CD4-positive, alpha-beta T cell treated with Interleukin-1 beta for 1 hour (primary cell): ENCODE measurements around the gene SH2D1B.
"Not testable (repeated sequence)": the region's sequence is repeated elsewhere in the genome, so short reads cannot be mapped to it uniquely, and the experiment has no call there.

Experiments used
- DNase-seq, 2 donors: peaks; one replicate each; pipeline ENCODE4 v3.0.0-alpha.2; 2020 to 2022

Gene SH2D1B

DNA sequence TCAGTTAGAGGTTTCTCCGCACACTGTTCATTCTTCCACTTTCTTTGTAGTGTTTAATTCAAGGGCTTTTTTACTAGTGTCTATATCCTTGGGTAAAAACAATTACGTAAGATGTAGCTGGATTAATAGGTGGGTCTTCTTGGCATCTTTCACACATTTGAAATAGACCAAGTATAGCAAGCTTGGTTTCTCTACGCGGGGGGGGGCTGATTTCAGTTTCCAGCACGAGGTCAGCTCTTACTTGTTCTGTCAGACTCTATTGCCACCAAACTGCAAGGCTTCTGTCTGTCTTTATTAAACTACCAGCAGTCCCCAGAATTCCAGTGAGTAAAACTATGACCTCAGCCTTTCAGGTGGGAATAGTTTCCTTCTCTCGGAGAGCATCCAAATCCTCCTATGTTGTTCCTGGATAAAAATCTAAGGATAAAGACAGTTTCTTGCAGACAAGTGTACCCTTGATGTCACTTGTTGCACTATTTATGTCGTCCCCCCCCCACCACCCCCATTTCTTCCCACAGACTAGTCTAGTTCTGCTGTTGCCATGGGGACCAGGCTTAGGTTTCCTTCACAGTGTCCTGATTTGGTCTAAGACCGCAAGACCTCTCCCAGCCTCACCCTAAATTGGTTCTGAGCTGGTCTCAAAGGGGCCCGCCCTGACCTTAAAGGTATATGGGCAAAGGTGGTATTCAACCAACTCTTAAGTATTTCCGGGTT, 52.3 kb downstream of the SH2D1B start:
- no peak for DNase-seq

DNA sequence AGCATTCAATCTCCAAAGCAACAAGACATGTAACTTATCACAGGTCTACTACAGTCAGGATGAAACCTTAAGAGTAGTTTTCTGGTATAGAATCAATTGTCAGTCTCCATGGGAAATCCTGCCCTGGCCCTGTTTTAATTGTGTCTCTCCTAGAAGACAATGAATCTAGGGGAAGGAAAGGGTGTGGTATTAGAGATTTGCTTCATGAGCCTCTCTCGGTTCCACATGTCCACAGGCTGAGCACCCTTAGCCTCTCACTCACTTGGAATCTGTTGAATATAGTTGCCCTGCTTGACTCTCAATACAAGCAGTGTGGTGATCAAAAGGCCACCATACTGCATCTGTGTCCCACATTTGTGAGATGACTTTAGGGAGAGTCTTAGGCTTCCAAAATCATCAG, 53.0 kb downstream of the SH2D1B start:
- DNase-seq: no peak

DNA sequence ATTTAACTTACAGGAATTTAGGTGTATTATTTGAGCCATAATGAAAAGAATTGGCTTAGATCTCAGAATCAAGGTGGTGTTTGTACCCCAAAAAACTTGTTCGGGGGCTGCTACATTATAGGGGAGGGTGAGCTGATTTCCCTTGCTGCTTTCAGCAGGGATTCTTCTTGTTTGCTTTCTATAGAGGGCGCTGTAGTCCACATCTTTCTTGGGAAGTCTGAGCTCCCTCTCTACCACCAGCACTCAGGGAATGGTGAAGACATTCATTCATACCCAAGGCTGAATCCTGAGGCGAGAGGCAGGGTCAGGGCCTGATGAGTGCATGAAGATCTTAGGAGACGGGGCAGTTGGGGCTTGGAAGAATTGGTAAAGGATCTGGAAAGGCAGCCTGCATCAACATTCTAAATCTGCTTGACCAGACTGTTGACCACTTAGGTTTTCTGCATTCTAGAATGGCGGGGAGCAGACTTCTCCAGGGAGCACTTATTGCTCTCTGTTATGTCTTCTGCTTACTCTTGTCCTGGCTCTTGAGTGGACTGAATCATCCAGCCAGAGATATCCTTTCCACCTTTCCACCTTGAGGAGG, 54.2 kb downstream of the SH2D1B start:
- peak in 1 of 2 donors; percentile 17 for DNase-seq

DNA sequence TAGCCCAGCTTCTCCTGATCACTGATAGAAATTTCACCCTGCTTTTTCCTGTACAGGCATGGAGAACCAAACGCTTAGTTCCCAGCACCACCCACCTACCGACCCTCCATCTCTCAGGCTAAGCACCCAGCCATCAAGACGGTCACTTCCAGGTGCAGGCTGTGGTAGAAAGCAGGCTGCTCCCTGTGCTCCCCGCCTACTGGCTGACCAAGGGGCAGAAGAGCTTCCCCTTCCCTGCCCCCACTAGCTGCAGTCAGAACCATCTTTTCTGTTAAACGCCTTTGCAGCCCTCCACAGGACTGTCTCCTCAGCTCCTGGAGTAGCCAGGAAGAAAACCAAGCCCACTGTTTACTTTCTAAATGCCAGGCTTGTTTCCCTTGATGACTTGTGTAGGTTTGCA, 58.2 kb downstream of the SH2D1B start:
- DNase-seq: no peak

DNA sequence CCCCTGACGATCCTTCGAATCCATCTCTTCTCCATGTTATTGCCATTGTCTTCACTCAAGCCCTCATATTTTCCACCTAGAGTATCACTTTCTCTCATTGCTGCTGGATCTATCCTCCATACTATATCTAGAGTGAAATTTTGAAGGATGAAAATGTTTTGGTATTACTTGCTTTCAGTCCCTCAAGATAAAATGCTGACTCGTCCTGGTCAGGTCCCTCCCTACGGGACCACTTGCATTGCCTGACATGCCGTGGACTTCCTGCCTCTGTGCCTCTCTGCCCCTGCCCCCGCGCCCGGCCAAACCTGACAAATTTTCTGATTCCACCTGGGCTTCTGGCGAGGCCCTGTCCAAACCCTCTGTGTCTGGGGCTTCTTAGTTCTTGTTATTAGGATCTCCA, 58.9 kb downstream of the SH2D1B start:
- DNase-seq: no peak

DNA sequence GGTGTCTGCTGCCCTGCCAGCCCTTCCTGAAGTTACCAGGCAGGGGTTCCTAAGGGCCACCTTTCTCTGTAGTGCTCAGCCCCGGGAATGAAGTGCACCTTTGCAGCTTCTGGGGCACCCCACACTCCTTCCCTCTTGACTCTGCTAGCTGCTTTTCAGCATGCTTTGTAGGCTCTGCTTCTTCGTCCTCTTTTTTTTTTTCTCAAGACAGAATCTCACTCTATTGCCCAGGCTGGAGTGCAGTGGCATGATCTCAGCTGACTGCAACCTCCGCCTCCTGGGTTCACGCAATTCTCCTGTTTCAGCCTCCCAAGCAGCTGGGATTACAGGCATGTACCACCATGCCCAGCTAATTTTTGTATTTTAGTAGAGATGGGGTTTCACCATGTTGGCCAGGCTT, 60.1 kb downstream of the SH2D1B start:
- not testable (repeated sequence) for DNase-seq

DNA sequence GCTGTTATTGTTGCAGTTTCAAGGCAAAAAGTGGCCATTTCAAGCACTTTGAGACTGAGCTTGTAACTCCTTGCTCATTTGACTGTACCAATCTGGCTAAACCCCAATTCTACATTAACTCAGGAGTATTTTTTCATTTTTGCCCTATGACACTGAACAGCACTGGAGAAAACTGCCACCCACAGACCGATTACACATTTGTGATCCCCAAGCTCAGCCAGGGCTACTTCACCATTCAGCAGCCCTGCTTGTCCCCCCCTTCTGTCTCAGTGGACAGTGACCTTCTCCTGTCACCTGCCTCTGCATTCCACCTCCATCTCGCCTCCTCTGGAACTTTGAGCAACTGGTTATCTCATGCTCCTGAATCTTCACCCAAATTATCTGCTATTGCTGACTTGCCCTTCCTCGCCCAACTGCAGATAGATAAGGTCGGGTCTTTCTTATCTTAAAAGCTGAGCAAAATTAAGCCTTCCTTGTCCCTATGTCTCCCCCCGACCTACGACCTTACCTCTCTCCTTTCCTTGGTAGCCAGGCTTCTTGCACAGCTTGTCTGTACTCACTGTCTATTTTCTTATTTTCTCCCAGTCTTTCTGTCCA, 60.6 kb downstream of the SH2D1B start:
- DNase-seq: no peak

DNA sequence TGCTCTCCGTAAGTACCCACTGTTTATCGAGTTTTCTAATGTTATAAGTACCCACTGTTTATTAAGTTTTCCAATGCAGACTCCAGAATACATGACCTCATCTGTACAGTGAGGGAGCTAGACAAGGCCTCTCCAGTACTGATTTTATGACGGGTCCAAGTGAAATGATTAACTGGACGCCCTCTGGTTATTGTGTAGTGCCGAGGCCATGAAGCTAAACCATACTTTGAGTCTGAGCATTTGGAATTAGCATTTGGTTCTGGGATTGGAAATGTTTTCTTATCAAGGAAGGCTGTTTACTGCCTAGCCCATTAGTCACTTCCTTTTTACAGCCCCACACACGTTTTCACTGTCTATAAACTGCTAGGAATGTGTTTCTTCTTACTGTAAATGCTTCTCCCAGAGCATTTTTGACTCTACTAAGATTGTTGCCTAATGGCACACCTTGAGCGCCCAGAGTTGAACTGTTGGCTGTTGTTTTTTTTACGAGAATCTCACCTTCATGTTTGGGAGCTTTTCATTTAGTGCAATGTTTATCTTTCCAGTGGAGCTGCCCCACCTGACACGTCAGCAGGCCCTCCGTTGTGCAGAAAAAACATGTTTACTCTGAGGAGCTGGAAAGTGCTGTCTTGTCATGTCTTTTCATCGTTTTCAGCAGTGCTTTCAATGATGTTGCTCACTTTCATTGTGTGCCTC, 62.2 kb downstream of the SH2D1B start:
- DNase-seq: no peak

DNA sequence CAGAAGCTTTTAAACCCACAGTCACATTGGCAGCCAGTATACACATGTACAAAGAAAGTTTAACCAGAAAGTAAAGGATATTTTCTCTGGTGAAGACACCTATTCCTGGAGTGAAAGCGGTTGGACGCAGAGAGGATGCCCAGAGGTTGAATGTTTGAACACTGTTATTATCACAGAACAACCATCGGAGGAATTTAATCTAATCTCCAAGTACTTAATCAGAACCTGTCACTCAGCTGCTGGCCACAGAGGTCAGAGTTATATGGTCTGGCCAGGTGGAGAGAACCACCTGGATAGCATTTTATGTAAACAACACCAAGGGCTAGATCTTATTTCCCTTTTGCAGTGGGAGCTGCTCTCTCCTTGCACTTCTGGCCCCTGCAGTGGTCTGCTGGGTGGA, 64.7 kb downstream of the SH2D1B start:
- DNase-seq: no peak
